ENCODE measurements around the gene ZER1.

The ZER1 gene

GRCh38 chr9:128771745-128772519 lies at the start of gene ZER1:
TSS of gene ZER1 (minus strand) at chr9:128771927. CDS start at chr9:128755565, 16,362 bp downstream.
- no peak for FAIRE-seq

GRCh38 chr9:128820665-128821583 lies 49.2 kb upstream of the ZER1 start:
- DNase-seq (ENCODE audit: insufficient read length, low spot score) (no peak), FAIRE-seq (no peak)
- TF ChIP-seq POLR2A (IDR thresholded peaks at IDR 0.05; ENCODE audit: low read depth, low read length): no peak

More at GRCh38 chr9:128771745-128772519, at the start of gene ZER1:
- DNase-seq (ENCODE audit: insufficient read length, low spot score): peak; percentile 98
- no peak; the same call in 1 of the 2 replicates for TF ChIP-seq POLR2A (IDR thresholded peaks at IDR 0.05; ENCODE audit: low read depth, low read length)

DNA sequence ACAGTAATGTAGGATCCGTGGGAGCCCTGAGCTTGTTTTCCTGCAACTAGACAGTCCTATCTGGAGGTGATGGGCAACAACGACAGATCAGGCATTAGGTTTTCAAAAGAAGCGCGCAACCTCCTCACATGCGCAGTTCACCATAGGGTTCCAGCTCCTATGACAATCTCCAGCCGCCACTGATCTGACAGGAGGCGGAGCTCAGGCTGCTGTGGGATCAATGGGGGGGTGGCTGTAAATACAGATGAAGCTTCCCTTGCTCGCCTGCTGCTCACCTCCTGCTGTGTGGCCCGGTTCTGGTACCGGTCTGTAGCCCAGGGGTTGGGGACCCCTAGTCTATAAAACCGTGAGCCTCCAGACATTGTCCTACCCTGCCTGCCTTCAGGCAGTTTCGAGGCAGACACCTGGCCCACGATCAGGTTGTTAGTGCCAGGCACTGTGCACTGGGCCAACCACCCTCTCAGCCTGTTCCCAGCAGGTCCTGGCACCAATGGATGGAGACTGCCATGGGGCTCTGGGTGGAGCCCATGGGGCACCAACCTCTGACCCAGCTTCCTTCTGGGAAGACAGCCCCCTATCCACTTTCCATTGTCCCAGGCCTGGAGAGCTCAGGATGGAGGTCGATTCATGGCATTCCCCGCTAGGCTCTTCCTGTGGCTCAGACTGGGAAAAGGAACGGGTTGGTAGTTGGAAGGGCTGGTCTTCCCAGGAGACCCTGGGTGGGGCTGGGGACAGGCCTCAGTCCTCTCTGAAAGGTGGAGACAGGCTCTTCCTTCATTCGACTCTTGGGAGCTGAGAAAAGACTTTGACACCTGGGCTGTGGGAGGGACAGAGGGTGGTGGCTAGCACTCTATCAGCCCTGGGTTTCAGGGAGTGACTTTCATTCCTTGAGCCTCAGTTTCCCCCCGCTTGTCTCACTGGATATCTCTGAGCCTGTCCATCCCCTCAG lies 48.3 kb upstream of the ZER1 start:
- no peak for FAIRE-seq
- no peak for DNase-seq (ENCODE audit: insufficient read length, low spot score)
- no peak for TF ChIP-seq POLR2A (IDR thresholded peaks at IDR 0.05; ENCODE audit: low read depth, low read length)

- DNase-seq (ENCODE audit: insufficient read length, low spot score) (no peak), FAIRE-seq (no peak)
- TF ChIP-seq POLR2A (IDR thresholded peaks at IDR 0.05; ENCODE audit: low read depth, low read length): no peak
Measured at GRCh38 chr9:128818839-128819715, 47.4 kb upstream of the ZER1 start.

- DNase-seq (ENCODE audit: insufficient read length, low spot score) (peak; percentile 100), FAIRE-seq (peak; percentile 80)
- peak; percentile 91 for TF ChIP-seq POLR2A (IDR thresholded peaks at IDR 0.05; ENCODE audit: low read depth, low read length)
Measured at GRCh38 chr9:128818099-128818838, 46.5 kb upstream of the ZER1 start, which contains the start of gene ENDOG. TSS of gene ENDOG (plus strand) at chr9:128818500. CDS start at chr9:128818685, 185 bp downstream.

DNA sequence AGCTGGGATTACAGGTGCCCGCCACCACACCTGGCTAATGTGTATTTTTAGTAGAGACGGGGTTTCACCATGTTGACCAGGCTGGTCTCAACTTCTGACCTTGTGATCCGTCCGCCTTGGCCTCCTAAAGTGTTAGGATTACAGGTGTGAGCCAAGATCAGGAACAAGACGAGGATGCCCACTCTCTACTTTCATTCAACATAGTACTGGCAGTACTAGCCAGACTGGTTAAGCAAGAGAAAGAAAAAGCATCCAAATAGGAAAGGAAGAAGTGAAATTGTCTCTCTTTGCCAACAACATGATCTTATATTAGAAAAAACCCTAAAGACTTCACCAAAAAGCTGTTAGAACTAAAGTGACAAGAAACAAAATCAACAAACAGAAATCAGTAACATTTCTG lies 39.1 kb upstream of the ZER1 start:
- no peak for FAIRE-seq

GRCh38 chr9:128809831-128810230 lies 38.1 kb upstream of the ZER1 start:
- TF ChIP-seq POLR2A (IDR thresholded peaks at IDR 0.05; ENCODE audit: low read depth, low read length): no peak
- no peak for DNase-seq (ENCODE audit: insufficient read length, low spot score)
- FAIRE-seq: no peak

More for the DNA sequence above, 39.1 kb upstream of the ZER1 start:
- no peak for TF ChIP-seq POLR2A (IDR thresholded peaks at IDR 0.05; ENCODE audit: low read depth, low read length)
- no peak for DNase-seq (ENCODE audit: insufficient read length, low spot score)

GRCh38 chr9:128809036-128809599 lies 37.4 kb upstream of the ZER1 start:
- DNase-seq (ENCODE audit: insufficient read length, low spot score) (no peak), FAIRE-seq (no peak)
- no peak for TF ChIP-seq POLR2A (IDR thresholded peaks at IDR 0.05; ENCODE audit: low read depth, low read length)

- DNase-seq (ENCODE audit: insufficient read length, low spot score) (no peak), FAIRE-seq (no peak)
- no peak for TF ChIP-seq POLR2A (IDR thresholded peaks at IDR 0.05; ENCODE audit: low read depth, low read length)
Measured at GRCh38 chr9:128808543-128808942, 36.8 kb upstream of the ZER1 start.

- FAIRE-seq (no peak), DNase-seq (ENCODE audit: insufficient read length, low spot score) (no peak)
- TF ChIP-seq POLR2A (IDR thresholded peaks at IDR 0.05; ENCODE audit: low read depth, low read length): no peak
Measured at GRCh38 chr9:128807827-128808226, 36.1 kb upstream of the ZER1 start.

GRCh38 chr9:128805661-128806060 lies 33.9 kb upstream of the ZER1 start:
- DNase-seq (ENCODE audit: insufficient read length, low spot score) (no peak), FAIRE-seq (no peak)
- no peak for TF ChIP-seq POLR2A (IDR thresholded peaks at IDR 0.05; ENCODE audit: low read depth, low read length)
